Adrenal gland (tissue), 12 donors: ENCODE data around the gene MED23. TPM values are rescaled to one million over a fixed set of nuclear protein-coding genes. Genes with fewer than 3 reads are reported as not detected.

Source experiments
- DNase-seq, 7 donors: peaks; one replicate each; pipeline ENCODE4 v3.0.0-alpha.2; 2019 to 2020
- H3K27ac ChIP-seq, 5 donors: fragments of 200-600 bp; sonication (generic) in 4 of 5; 1 replicate in 3 of 5; 2 replicates in 2 of 5; pipeline versions ENCODE4 v1.5.1 to v1.8.0; 2016 to 2020; ENCODE audit warnings: mild to moderate bottlenecking in 1 of 5
- H3K27me3 ChIP-seq: fragments of 200-600 bp; 2 replicates; pipeline ENCODE4 v1.8.0; 2021
- H3K36me3 ChIP-seq, 2 donors: fragments of 200-600 bp; replicated peaks in 1 of 2; 1 replicate in 1 of 2; 2 replicates in 1 of 2; pipeline versions ENCODE4 v1.5.1 to v1.8.0; 2018 to 2022
- H3K4me1 ChIP-seq, 2 donors: fragments of 200-600 bp; replicated peaks in 1 of 2; 1 replicate in 1 of 2; 2 replicates in 1 of 2; pipeline versions ENCODE4 v1.5.1 to v1.8.0; 2018 to 2021
- H3K4me3 ChIP-seq, 4 donors: fragments of 200-600 bp; sonication (generic) in 3 of 4; one replicate each; pipeline ENCODE4 v1.5.1; 2016 to 2018
- H3K9me3 ChIP-seq, 3 donors: fragments of 200-600 bp; sonication (generic) in 1 of 3; replicated peaks in 1 of 3; 1 replicate in 2 of 3; 2 replicates in 1 of 3; pipeline versions ENCODE4 v1.5.1 to v1.8.0; 2016 to 2021
- CTCF ChIP-seq, 6 experiments: fragments of 450-650 bp in 4 of 6; fragments of 200-600 bp in 2 of 6; sonication (generic) in 1 of 6; IDR thresholded peaks; 1 replicate in 5 of 6; 2 replicates in 1 of 6; pipeline versions ENCODE4 v1.5.1 to v1.8.0; 2016 to 2021; ENCODE audit warnings: antibody characterized with exemption in 6 of 6, mild to moderate bottlenecking in 2 of 6, moderate library complexity in 1 of 6
- POLR2A ChIP-seq, 2 donors: fragments of 450-650 bp; IDR thresholded peaks; one replicate each; pipeline ENCODE4 v1.6.1; 2017; ENCODE audit warnings: antibody characterized with exemption in 2 of 2, mild to moderate bottlenecking in 2 of 2, moderate library complexity in 1 of 2
- WGBS, 4 donors: extraction: QIAGEN DNeasy Blood & Tissue Kit in 2 of 4; methylation state at CpG; one replicate each; pipeline versions ENCODE4 v1.1.5 to v1.1.7; 2013 to 2017; 5-methylcytosine and 5-hydroxymethylcytosine counted together
- intact Hi-C, 2 donors: fragments of 100-400 bp; cut with DNase I; formaldehyde crosslinking; loops; one replicate each; pipeline versions ENCODE4 v1.14.1 to v1.15.0; 2022 to 2023
- polyA plus RNA-seq, 3 donors: library from polyadenylated mRNA; stranded (reverse); fragments of 200-250 nt in 2 of 3; fragments of 350-450 nt in 1 of 3; fragmentation: Illumina TruSeq in 1 of 3; extraction: RNeasy Lipid Tissue Mini Kit (QIAGEN cat#74804) in 1 of 3; gene quantifications; one replicate each; pipeline ENCODE4 v1.2.3, GENCODE V29; 2013 to 2014
- total RNA-seq, 9 donors: library from RNA; depleted of rRNA in 4 of 9; stranded (reverse); fragments of >200 nt in 4 of 9; fragments of 120-200 nt in 1 of 9; fragmentation: NEBNext Ultra II Directional in 1 of 9; extraction: Animal tissue kit (Norgen Biotek cat#: 25700) in 1 of 9; gene quantifications; one replicate each; pipeline versions ENCODE4 v1.1.0 to v1.2.4, GENCODE V29; 2013 to 2023
- donor health status: healthy with polysubstance abuse.
- donor health status: Bipolar disorder and iron deficiency.
- donor health status: DM: yes; HTN: yes; CAD: no.
- donor health status: DM: no; HTN: no; CAD: no.
- donor health status: DM: no; HTN: no; CAD: no.
- donor health status: DM: yes; HTN: yes; CAD: no.

MED23 gene
- total and polyA plus RNA-seq, 12 donors, result 16.9 to 46.1 (median 27.8) TPM

GRCh38 chr6:131592935-131593334 lies 35.1 kb downstream of the MED23 start:
- TF ChIP-seq POLR2A (IDR thresholded peaks at IDR 0.05) (no peak), CTCF (IDR thresholded peaks at IDR 0.05) (no peak)
- Histone ChIP-seq H3K36me3 (peaks cover 0 to 97% of the 10 kb centered on the region in 2 donors), H3K9me3 (no peaks in the 10 kb centered on the region), H3K4me3 (no peak overlapping the region), H3K27ac (no peak overlapping the region), H3K4me1 (no peaks in the 10 kb centered on the region), H3K27me3 (no peaks in the 10 kb centered on the region)
- peak in 4 of 7 donors; percentile 13 to 53 (median 34) for DNase-seq
- WGBS, 4 donors, result 49 to 71% (median 64%) methylated on average over 2 of the region's 2 CpGs
- intact Hi-C loops, result no loop called here

GRCh38 chr6:131588643-131589042 lies 39.4 kb downstream of the MED23 start:
- H3K36me3 ChIP-seq, result peaks cover 0 to 81% of the 10 kb centered on the region in 2 donors
- WGBS, 4 donors, result 75 to 85% (median 81%) methylated on average over 2 of the region's 2 CpGs
- intact Hi-C loops, result no loop called here
- H3K4me1 ChIP-seq, result no peaks in the 10 kb centered on the region
- H3K27ac ChIP-seq, result no peak overlapping the region
- DNase-seq, result no peak
- no peaks in the 10 kb centered on the region for H3K27me3 ChIP-seq
- no peaks in the 10 kb centered on the region for H3K9me3 ChIP-seq
- H3K4me3 ChIP-seq, result no peak overlapping the region
- no peak for TF ChIP-seq POLR2A (IDR thresholded peaks at IDR 0.05)
- TF ChIP-seq CTCF (IDR thresholded peaks at IDR 0.05), result no peak

- Histone ChIP-seq H3K4me1 (no peaks in the 10 kb centered on the region), H3K4me3 (no peak overlapping the region), H3K36me3 (peaks cover 0 to 82% of the 10 kb centered on the region in 2 donors), H3K27me3 (no peaks in the 10 kb centered on the region), H3K27ac (no peak overlapping the region), H3K9me3 (no peaks in the 10 kb centered on the region)
- TF ChIP-seq POLR2A (IDR thresholded peaks at IDR 0.05) (no peak), CTCF (IDR thresholded peaks at IDR 0.05) (no peak)
- DNase-seq, result no peak
- intact Hi-C loops, result no loop called here
- 92 to 96% (median 94%) methylated on average over 4 of the region's 4 CpGs for WGBS, 4 donors
These were observed 40.1 kb downstream of the MED23 start for GRCh38 chr6:131587909-131588308.

- no peaks in the 10 kb centered on the region for H3K27me3 ChIP-seq
- no peak overlapping the region for H3K4me3 ChIP-seq
- whole genome bisulfite sequencing, 4 donors, result 83 to 97% (median 95%) methylated on average over 4 of the region's 4 CpGs
- no peaks in the 10 kb centered on the region for H3K4me1 ChIP-seq
- H3K9me3 ChIP-seq, result no peaks in the 10 kb centered on the region
- DNase-seq, result no peak
- H3K36me3 ChIP-seq, result peaks cover 0 to 72% of the 10 kb centered on the region in 2 donors
- TF ChIP-seq POLR2A (IDR thresholded peaks at IDR 0.05) (no peak), CTCF (IDR thresholded peaks at IDR 0.05) (no peak)
- intact Hi-C loops, result no loop called here
- no peak overlapping the region for H3K27ac ChIP-seq
These were observed 41.5 kb downstream of the MED23 start for GRCh38 chr6:131586543-131586942.
